GM18858 (cell line): ENCODE results near the gene MC1R.
"Not testable (repeated sequence)": the region's sequence is repeated elsewhere in the genome, so short reads cannot be mapped to it uniquely, and the experiment has no call there.

ENCODE experiments used
- ATAC-seq: cut with Tn5 transposase; IDR thresholded peaks from one replicate; pipeline ENCODE4 v1.9.1; 2021; ENCODE audit not compliant: unreplicated experiment

Gene MC1R

GRCh38 chr16:89958068-89958467 lies 39.4 kb downstream of the MC1R start:
- ATAC-seq = no peak

- ATAC-seq = no peak
These were observed 39.9 kb downstream of the MC1R start for GRCh38 chr16:89958596-89958995.

- ATAC-seq = no peak
These were observed 42.3 kb downstream of the MC1R start for GRCh38 chr16:89960966-89961365.

- ATAC-seq = no peak
These were observed 43.3 kb downstream of the MC1R start for GRCh38 chr16:89961920-89962319.

GRCh38 chr16:89962754-89963498 lies 44.3 kb downstream of the MC1R start:
- no peak for ATAC-seq

- no peak for ATAC-seq
These were observed 45.5 kb downstream of the MC1R start for GRCh38 chr16:89964201-89964600.

GRCh38 chr16:89965447-89966225 lies 47.0 kb downstream of the MC1R start:
- ATAC-seq = no peak

- ATAC-seq = no peak
These were observed 48.1 kb downstream of the MC1R start for GRCh38 chr16:89966756-89967155.

- ATAC-seq = not testable (repeated sequence)
These were observed 48.8 kb downstream of the MC1R start for GRCh38 chr16:89967436-89967835.

GRCh38 chr16:89968074-89968473 lies 49.4 kb downstream of the MC1R start:
- ATAC-seq = not testable (repeated sequence)

GRCh38 chr16:89969741-89970410 lies 51.2 kb downstream of the MC1R start:
- no peak for ATAC-seq
